GM18868 (cell line): ENCODE data around the gene GFOD1.

Experiments
- ATAC-seq: cut with Tn5 transposase; IDR thresholded peaks from one replicate; pipeline ENCODE4 v1.9.1; 2021; ENCODE audit warnings: mild to moderate bottlenecking, moderate library complexity; ENCODE audit not compliant: unreplicated experiment

GFOD1 gene

GRCh38 chr6:13487122-13488014 lies at the start of gene GFOD1:
GFOD1 (minus strand) TSS chr6:13487600; CDS start chr6:13486890, 710 bp downstream.
- ATAC-seq, result peak; percentile 75

- no peak for ATAC-seq
Measured at GRCh38 chr6:13536796-13537526, 49.6 kb upstream of the GFOD1 start.

- no peak for ATAC-seq
Measured at GRCh38 chr6:13535306-13535705, 47.9 kb upstream of the GFOD1 start.

- no peak for ATAC-seq
Measured at GRCh38 chr6:13534536-13534935, 47.1 kb upstream of the GFOD1 start.

GRCh38 chr6:13531956-13532355 lies 44.6 kb upstream of the GFOD1 start:
- ATAC-seq, result no peak

- no peak for ATAC-seq
Measured at GRCh38 chr6:13528777-13529343, 41.5 kb upstream of the GFOD1 start.

- ATAC-seq, result no peak
Measured at GRCh38 chr6:13528232-13528631, 40.8 kb upstream of the GFOD1 start.

- no peak for ATAC-seq
Measured at GRCh38 chr6:13527671-13528056, 40.3 kb upstream of the GFOD1 start.

GRCh38 chr6:13526727-13527670 lies 39.6 kb upstream of the GFOD1 start:
- ATAC-seq, result peak; percentile 70

GRCh38 chr6:13526357-13526726 lies 38.9 kb upstream of the GFOD1 start:
- no peak for ATAC-seq

GRCh38 chr6:13524801-13525508 lies 37.6 kb upstream of the GFOD1 start:
- no peak for ATAC-seq

GRCh38 chr6:13523826-13524622 lies 36.6 kb upstream of the GFOD1 start:
- no peak for ATAC-seq

GRCh38 chr6:13522656-13523055 lies 35.3 kb upstream of the GFOD1 start:
- no peak for ATAC-seq

- ATAC-seq, result no peak
Measured at GRCh38 chr6:13519839-13520238, 32.4 kb upstream of the GFOD1 start.

GRCh38 chr6:13517116-13517515 lies 29.7 kb upstream of the GFOD1 start:
- ATAC-seq, result no peak

- ATAC-seq, result no peak
Measured at GRCh38 chr6:13515912-13516311, 28.5 kb upstream of the GFOD1 start.

- ATAC-seq, result no peak
Measured at GRCh38 chr6:13513626-13514502, 26.5 kb upstream of the GFOD1 start.

- ATAC-seq, result no peak
Measured at GRCh38 chr6:13512900-13513299, 25.5 kb upstream of the GFOD1 start.
